CD4-positive, alpha-beta T cell (primary cell): ENCODE results near the gene SLC12A7. TPM values are rescaled to one million over a fixed set of nuclear protein-coding genes. Genes with fewer than 3 reads are reported as not detected.

Experiments used
- ATAC-seq: fragments of 200-7000 bp; cut with Tn5 transposase; one replicate; pipeline ENCODE4 v1.10.0; 2022; ENCODE audit warnings: mild to moderate bottlenecking; ENCODE audit not compliant: poor library complexity
- CTCF ChIA-PET: fragments of 350-600 bp; sonication (Branson Sonifier 250); formaldehyde crosslinking; loops from one replicate; lab custom pipeline; 2021; ENCODE audit warnings: antibody characterized with exemption, inconsistent platforms; lab: Charles Lee
- POLR2A ChIA-PET: fragments of 350-600 bp; sonication (Branson Sonifier 250); formaldehyde crosslinking; loops from one replicate; lab custom pipeline; 2021; ENCODE audit warnings: antibody characterized with exemption, inconsistent platforms; lab: Charles Lee
- DNase-seq, 14 experiments: peaks; one replicate each; pipeline ENCODE4 v3.0.0-alpha.2; 2013 to 2020; ENCODE audit warnings: mixed read lengths in 2 of 14
- H3K27ac ChIP-seq, 2 donors: one replicate each; pipeline versions ENCODE4 v1.5.1 to v1.7.0; 2013; ENCODE audit warnings: low read length in 2 of 2, low read depth in 1 of 2, mild to moderate bottlenecking in 1 of 2
- H3K27me3 ChIP-seq, 2 experiments: 1 replicate in 1 of 2; 2 replicates in 1 of 2; pipeline versions ENCODE4 v1.6.1 to v1.7.0; 2013; ENCODE audit warnings: low read length in 2 of 2, control low read depth in 1 of 2, mild to moderate bottlenecking in 1 of 2, moderate library complexity in 1 of 2; ENCODE audit not compliant: insufficient read depth in 2 of 2, control insufficient read depth in 1 of 2
- H3K36me3 ChIP-seq: one replicate; pipeline ENCODE4 v1.6.1; 2013; ENCODE audit warnings: low read length, control low read depth; ENCODE audit not compliant: insufficient read depth
- H3K4me1 ChIP-seq: one replicate; pipeline ENCODE4 v1.6.1; 2013; ENCODE audit warnings: low read length, control low read depth; ENCODE audit not compliant: insufficient read depth
- H3K4me3 ChIP-seq: one replicate; pipeline ENCODE4 v1.5.1; 2013; ENCODE audit warnings: mild to moderate bottlenecking, low read length, moderate library complexity
- H3K9me3 ChIP-seq, 2 experiments: 1 replicate in 1 of 2; 2 replicates in 1 of 2; pipeline versions ENCODE4 v1.6.1 to v1.7.0; 2013; ENCODE audit warnings: low read length in 2 of 2, mild to moderate bottlenecking in 2 of 2, control low read depth in 1 of 2, moderate library complexity in 1 of 2; ENCODE audit not compliant: control insufficient read depth in 1 of 2, insufficient read depth in 1 of 2
- H3K27ac Mint-ChIP-seq: one replicate; pipeline ENCODE4 v1.8.0; 2020; ENCODE audit warnings: mixed read lengths
- H3K27me3 Mint-ChIP-seq: one replicate; pipeline ENCODE4 v1.8.0; 2021; ENCODE audit warnings: mixed read lengths
- H3K36me3 Mint-ChIP-seq: one replicate; pipeline ENCODE4 v1.8.0; 2021; ENCODE audit warnings: low read depth, mixed read lengths
- H3K4me1 Mint-ChIP-seq: one replicate; pipeline ENCODE4 v1.8.0; 2021; ENCODE audit warnings: low read depth, mixed read lengths
- H3K4me3 Mint-ChIP-seq: one replicate; pipeline ENCODE4 v1.8.0; 2020; ENCODE audit warnings: mild to moderate bottlenecking, mixed read lengths
- H3K9me3 Mint-ChIP-seq: one replicate; pipeline ENCODE4 v1.8.0; 2020; ENCODE audit warnings: mixed read lengths
- CTCF ChIP-seq: fragments of 200-600 bp; IDR thresholded peaks from one replicate; pipeline ENCODE4 v1.8.0; 2022; ENCODE audit warnings: antibody characterized with exemption, mild to moderate bottlenecking
- intact Hi-C, 2 experiments: fragments of 100-400 bp; cut with DNase I in 1 of 2; cut with micrococcal nuclease in 1 of 2; formaldehyde crosslinking; loops; one replicate each; pipeline versions ENCODE4 v1.15.1 to v1.9.0; 2023 to 2025; cut with DNase I, micrococcal nuclease
- total RNA-seq, 174 experiments: library from RNA in 2 of 174; stranded (reverse) in 2 of 174; gene quantifications; one replicate each; pipeline ENCODE4 v1.2.3 and lab custom pipeline; 2021 to 2026

SLC12A7 gene
- total RNA-seq, 2 experiments from 2014 or later = 47.9 to 51.7 TPM

GRCh38 chr5:1032011-1032410 lies 79.9 kb downstream of the SLC12A7 start:
- Histone ChIP-seq H3K27me3 (no peaks in the 10 kb centered on the region), H3K4me1 (no peaks in the 10 kb centered on the region), H3K36me3 (no peaks in the 10 kb centered on the region), H3K27ac (no peak overlapping the region), H3K9me3 (peaks cover 0 to 18% of the 10 kb centered on the region in 2 experiments), H3K4me3 (no peak overlapping the region)
- Mint-ChIP-seq H3K4me1 (no peaks in the 10 kb centered on the region), H3K27ac (no peak overlapping the region), H3K9me3 (no peaks in the 10 kb centered on the region), H3K4me3 (no peak overlapping the region), H3K36me3 (no peaks in the 10 kb centered on the region), H3K27me3 (no peaks in the 10 kb centered on the region)
- intact Hi-C loops = no loop called here
- CTCF ChIA-PET = no interaction called here
- no peak for ATAC-seq
- POLR2A ChIA-PET = no interaction called here
- DNase-seq = peak in 1 of 14 experiments; percentile 1
- no peak for TF ChIP-seq CTCF

GRCh38 chr5:1031306-1031959 lies 80.4 kb downstream of the SLC12A7 start:
- TF ChIP-seq CTCF = no peak
- ChIA-PET POLR2A (no interaction called here), CTCF (interaction anchor here (0.8 kb wide), 1 partner anchor 109 kb away, joined by 3 read pairs; no protein-coding TSS in a partner anchor)
- H3K36me3 ChIP-seq = no peaks in the 10 kb centered on the region
- no peak overlapping the region for H3K27ac ChIP-seq
- no peaks in the 10 kb centered on the region for H3K27me3 ChIP-seq
- H3K4me1 Mint-ChIP-seq = no peaks in the 10 kb centered on the region
- intact Hi-C loops = no loop called here
- H3K27ac Mint-ChIP-seq = no peak overlapping the region
- no peaks in the 10 kb centered on the region for H3K36me3 Mint-ChIP-seq
- H3K4me3 ChIP-seq = no peak overlapping the region
- ATAC-seq = no peak
- peaks cover 0 to 18% of the 10 kb centered on the region in 2 experiments for H3K9me3 ChIP-seq
- no peaks in the 10 kb centered on the region for H3K27me3 Mint-ChIP-seq
- H3K4me3 Mint-ChIP-seq = no peak overlapping the region
- no peaks in the 10 kb centered on the region for H3K9me3 Mint-ChIP-seq
- H3K4me1 ChIP-seq = no peaks in the 10 kb centered on the region
- DNase-seq = peak in 1 of 14 experiments; percentile 2

- no peak overlapping the region for H3K27ac ChIP-seq
- peaks cover 0 to 18% of the 10 kb centered on the region in 2 experiments for H3K9me3 ChIP-seq
- H3K27me3 ChIP-seq = no peaks in the 10 kb centered on the region
- CTCF ChIA-PET = interaction anchor here (0.8 kb wide), 1 partner anchor 109 kb away, joined by 3 read pairs; no protein-coding TSS in a partner anchor
- Mint-ChIP-seq H3K4me3 (no peak overlapping the region), H3K9me3 (no peaks in the 10 kb centered on the region), H3K36me3 (no peaks in the 10 kb centered on the region), H3K27ac (no peak overlapping the region), H3K27me3 (no peaks in the 10 kb centered on the region), H3K4me1 (no peaks in the 10 kb centered on the region)
- POLR2A ChIA-PET = no interaction called here
- no peak overlapping the region for H3K4me3 ChIP-seq
- ATAC-seq = no peak
- no peak for TF ChIP-seq CTCF
- intact Hi-C loops = no loop called here
- H3K4me1 ChIP-seq = no peaks in the 10 kb centered on the region
- H3K36me3 ChIP-seq = no peaks in the 10 kb centered on the region
- DNase-seq = peak in 1 of 14 experiments; percentile 2
Measured at GRCh38 chr5:1030801-1031271, 81.0 kb downstream of the SLC12A7 start.
